GM19025 (cell line): ENCODE measurements around the gene INTU.
"Not testable (repeated sequence)": the region's sequence is repeated elsewhere in the genome, so short reads cannot be mapped to it uniquely, and the experiment has no call there.

Source experiments
- ATAC-seq: cut with Tn5 transposase; IDR thresholded peaks from one replicate; pipeline ENCODE4 v1.9.1; 2021; ENCODE audit warnings: mild to moderate bottlenecking, low read depth, moderate library complexity; ENCODE audit not compliant: unreplicated experiment

The INTU gene

DNA sequence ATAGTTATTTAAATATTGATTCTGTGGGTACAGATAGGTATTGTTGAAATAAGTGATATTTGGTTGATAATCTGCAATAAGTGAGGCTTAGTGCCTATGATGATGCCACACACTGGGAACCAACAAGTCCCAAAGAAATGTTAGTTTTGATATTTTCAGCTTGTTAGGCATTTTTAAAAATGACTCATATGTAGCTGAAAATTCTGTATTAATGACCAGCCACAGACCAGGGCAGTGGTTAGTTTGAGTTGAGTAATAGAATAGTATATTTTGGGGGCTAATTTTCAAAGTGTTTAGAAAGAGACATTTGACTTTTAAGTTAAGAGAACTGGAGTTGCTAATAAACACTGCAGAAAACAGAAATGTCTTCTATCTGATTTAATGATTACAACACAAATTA, 9.4 kb downstream of the INTU start:
- no peak for ATAC-seq

DNA sequence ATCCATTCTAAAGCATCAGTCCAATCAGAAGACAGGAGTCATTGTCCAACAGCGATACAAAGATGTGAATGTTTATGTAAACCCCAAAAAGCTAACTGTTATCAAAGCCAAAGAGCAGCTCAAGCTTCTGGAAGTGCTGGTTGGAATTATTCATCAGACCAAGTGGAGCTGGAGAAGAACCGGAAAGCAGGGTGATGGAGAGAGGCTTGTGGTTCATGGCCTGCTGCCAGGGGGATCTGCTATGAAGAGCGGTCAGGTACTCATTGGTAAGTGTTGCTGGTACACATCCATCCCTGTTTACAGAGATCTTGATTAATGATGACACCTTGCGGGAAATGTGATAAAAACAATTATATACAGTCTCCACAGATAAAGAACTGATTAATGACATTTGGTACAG, 11.0 kb downstream of the INTU start:
- ATAC-seq: no peak

DNA sequence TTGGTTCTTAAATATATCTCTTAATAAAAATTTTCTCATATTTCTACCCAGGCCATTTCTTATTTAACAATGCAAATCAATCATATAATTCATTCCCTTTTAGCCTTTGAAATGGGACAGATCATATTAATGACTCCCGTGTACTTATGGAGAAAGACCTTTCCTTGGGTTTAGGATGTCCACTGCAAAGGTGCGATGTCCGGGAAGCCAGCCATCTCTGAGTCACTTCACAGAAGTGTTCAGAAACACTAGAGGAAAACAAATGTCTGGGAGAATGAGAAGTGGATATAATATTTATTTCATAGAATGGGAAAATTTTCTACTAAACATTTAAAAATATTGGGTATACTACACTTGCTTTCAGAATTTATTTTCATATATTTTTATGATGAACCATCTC, 15.3 kb downstream of the INTU start:
- ATAC-seq: no peak

DNA sequence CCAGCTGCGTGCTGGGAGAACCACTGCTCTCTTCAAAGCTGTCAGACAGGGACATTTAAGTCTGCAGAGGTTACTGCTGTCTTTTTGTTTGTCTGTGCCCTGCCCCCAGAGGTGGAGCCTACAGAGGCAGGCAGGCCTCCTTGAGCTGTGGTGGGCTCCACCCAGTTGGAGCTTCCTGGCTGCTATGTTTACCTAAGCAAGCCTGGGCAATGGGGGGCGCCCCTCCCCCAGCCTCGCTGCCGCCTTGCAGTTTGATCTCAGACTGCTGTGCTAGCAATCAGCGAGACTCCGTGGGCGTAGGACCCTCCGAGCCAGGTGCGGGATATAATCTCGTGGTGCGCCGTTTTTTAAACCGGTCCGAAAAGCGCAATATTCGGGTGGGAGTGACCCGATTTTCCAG, 22.8 kb downstream of the INTU start:
- not testable (repeated sequence) for ATAC-seq

DNA sequence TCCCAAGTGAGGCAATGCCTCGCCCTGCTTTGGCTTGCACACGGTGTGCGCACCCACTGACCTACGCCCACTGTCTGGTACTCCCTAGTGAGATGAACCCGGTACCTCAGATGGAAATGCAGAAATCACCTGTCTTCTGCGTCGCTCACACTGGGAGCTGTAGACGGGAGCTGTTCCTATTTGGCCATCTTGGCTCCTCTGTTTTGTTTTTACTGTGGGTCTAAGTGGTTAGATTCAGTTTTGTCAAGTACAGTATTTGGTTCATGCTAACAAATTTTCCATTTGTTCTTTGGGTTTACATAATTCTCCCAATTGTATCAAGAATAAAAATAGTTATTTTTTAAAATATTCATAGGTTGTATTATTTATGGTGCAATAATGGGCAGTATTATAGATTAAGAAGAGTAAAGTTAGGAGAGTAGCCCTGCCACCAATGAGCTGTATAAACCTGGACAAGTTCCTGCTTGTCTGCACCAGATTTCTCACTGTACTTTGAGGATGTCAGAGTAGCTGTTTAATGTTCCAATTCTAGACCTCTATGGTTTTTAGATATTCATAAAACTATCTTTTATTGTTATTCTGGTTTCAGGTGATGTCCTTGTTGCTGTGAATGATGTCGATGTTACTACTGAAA, 23.4 kb downstream of the INTU start:
- ATAC-seq: no peak

DNA sequence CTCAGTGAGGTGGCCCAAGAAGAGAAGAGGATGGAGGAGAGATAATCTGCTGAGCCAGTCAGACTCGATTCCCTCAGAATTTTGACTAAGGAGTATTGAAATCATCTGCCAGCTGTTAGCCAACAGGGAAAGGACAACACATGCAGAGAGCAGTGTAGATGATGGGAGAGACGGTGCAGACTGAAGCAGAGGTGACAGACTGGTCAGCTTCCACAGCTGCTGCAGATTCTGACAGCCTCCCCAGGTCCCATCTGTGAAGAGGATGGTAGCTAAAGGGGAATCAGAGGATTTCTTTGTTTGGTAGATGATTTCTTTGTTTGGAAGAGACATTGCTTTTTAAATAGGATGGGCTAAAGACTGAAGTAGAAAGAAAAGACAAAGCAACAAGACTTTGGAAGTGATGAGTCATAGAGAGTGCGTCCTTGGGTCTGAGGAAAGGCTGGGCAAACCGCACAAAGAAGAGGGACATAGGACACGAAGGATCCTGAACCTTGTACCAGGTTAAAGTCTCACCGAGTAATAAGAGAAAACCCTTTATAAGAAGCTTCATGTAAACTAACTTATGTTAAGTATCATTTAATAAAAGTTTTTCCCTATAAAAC, 27.6 kb downstream of the INTU start:
- ATAC-seq: no peak

DNA sequence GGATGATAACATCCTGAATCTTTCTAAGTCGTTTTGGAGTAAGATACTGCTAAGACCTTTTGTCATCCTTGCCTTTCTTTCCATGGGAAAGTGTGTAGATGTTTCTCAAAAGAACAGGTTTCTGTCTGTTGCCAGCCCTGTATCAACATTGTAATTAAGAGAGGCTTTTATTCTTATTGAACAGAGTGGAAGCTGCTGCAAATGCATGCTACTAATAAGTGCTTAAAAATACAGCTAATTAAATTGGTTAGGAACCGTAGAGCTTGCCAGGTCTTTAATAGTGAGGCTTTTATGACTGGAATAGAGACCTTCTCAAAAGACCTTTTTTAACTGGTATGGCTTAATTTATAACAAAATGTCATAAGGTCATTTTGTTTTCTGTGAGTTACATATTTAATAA, 34.4 kb downstream of the INTU start:
- no peak for ATAC-seq

DNA sequence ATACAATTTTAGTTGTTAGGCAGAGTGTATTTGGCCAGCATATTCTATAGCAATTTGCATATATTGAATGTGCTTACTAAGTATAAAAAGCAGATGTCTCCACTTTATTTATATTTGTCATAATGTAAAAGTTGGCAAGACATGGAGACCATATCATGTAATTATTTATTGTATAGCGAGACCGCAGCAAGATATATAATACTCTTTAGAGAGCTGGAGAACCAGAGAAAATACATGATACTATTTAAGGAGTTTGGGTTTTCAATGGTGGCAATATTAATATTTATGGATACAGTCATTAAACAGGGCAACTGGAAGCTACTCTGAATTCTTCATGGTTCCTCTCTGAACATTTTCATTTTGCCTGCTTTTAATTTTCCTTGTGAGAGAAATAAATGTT, 35.0 kb downstream of the INTU start:
- no peak for ATAC-seq

DNA sequence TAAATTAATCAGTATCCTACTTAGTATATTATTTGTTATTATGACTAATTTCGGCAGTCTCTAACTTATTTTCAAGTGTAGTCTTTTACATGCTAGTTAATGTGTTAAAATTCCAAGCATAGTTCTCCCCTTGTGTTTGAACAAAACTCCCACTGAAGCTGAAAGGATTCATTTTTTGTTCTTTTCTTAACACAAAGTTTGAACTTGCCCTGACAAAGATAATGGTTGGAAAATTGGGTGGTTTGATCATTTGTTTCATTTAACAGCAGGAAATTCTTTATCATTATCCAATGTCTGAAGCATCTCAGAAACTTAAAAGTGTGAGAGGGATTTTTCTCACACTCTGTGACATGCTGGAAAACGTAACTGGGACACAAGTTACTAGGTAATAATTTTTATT, 36.0 kb downstream of the INTU start:
- ATAC-seq: no peak

DNA sequence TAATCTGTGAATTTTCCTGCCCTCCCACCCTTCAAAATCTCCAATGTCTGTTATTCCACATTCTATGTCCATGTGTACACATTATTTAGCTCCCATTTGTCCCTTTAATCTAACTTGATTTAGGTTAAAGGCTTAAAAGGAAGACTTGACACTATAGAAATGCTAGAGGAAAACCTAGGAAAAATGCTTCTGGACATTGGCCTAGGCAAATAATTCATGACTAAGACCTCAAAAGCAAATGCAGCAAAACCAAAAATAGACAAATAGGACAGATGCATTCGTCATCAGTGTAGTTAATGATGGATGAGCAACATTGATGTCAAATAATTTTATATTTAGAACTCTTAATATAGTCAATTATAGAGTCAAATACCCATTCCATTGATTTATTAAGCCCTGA, 36.9 kb downstream of the INTU start:
- ATAC-seq: no peak

DNA sequence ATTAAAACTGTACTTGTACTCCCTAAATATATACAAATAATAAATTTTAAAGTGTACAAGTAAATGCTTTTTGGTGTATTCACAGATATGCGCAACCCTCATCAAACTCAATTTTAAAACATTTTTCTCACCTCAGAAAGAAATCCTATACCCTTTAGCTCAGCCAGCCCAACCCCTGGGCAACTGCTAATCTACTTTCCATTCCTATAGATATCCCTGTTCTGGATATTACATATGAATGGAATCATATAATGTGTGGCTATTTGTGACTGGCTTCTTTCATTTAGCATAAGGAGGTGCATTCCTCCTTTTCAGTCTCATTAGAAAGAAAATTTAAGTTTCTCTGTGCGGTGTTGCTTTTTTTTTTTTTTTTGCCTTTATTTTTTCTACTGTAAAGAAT, 39.4 kb downstream of the INTU start:
- ATAC-seq: no peak

DNA sequence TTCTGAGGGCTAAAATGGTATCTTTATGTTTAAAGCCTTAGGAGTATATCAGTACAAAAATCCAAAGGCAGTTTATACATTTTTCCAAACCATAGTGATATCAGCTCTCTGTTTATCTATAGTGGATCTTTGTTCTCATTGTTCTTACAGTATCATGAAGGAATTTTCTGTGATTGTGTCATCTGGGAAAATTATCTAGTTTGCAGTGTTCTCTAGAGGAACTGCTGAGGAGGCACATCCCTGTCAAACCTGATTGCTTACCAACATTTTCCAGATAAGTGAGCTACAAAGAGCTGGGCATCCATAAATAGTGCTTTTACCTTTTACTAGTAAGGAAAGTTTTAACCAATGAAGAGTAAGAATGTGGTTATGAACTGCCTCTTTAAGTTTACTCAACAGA, 52.5 kb downstream of the INTU start:
- ATAC-seq: no peak

DNA sequence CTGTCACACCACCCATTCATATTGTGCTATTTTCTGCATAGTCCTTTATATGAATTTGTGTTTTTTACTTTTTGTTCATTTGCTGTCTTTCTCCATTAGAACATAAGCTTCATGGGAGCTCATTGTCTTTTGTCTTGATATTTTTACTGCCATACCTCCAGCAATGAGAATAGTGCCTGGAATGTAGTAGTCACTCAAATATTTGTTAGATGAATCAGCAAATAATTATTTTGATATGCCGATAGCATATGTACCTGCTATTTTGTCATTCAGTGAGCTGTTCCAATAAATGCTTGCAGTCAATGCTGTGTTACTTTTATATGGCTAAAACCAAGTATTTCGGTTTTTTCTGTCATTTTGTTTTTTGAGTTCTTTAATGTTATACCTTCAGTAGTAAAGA, 53.9 kb downstream of the INTU start:
- ATAC-seq: no peak

DNA sequence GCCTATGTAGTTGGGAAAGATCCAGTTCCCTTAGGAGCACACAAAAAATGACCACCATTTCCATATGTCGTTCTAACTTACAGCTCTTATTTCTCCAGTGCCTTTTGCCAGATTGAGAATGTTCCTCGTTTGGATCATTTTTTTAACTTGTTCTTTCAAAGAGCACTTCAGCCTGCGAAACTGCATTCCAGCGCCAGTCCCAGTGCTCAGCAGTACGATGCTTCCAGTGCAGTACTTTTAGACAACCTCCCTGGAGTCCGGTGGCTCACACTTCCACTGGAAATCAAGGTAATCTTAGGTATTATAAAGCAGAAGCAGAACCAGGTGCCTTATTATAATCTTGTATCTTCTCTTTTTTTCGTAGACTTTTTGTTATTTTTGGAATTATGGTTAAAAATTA, 54.8 kb downstream of the INTU start:
- no peak for ATAC-seq

DNA sequence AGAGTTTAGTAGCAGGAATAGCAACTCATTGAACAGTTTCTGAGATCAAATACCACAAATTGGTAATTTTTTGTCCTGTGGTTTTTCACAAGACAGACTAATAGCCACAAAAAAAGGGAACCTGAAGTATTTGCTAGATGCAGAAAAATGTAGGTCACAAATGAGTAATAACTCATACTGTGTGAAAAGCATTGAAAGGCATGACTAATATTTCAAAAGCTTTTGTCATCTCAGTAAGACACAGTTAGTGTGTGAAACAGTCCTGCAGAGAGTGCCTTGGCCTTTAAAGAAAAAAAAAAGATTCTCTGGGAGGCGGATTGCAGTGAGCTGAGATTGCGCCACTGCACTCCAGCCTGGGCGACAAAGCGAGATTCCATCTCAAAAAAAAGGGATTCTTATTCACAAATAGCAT, 66.0 kb downstream of the INTU start:
- ATAC-seq: peak; percentile 100

DNA sequence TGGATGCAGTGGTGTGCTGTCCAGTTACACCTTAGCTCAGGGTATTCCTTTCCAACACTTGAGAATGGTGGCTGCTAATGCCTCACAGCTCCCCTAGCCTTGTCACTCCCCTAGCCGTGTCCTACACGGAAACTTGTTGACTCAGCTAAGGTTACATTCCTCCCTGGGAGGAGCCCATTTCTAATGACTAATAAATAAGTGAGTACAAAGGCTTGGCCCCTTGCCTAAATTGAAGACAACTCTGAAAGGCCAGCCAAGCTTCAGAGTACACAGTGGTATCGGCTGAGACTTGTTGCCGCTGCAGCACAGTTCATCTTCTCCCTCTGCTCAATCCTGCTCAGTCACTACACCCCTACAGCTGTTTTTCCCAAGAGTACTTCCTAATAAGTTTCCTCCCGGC, 76.2 kb downstream of the INTU start:
- no peak for ATAC-seq

DNA sequence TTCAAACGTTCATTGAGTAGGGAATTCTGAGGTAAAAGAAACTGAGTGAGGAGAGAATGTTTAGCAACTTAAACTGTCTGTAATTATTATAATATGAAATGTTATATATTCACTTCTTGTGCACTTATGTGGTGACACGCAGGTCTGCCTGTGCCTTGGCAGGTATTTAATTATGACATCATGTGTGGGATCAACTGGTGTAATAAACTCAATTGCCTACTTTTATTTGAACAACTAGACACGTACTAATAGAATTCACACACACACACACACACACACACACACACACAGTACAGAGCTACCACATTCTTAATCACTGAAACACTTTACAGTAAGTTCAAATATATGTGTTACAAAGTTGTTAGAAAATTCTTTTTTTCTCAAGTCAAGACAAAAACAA, 76.7 kb downstream of the INTU start:
- no peak for ATAC-seq

DNA sequence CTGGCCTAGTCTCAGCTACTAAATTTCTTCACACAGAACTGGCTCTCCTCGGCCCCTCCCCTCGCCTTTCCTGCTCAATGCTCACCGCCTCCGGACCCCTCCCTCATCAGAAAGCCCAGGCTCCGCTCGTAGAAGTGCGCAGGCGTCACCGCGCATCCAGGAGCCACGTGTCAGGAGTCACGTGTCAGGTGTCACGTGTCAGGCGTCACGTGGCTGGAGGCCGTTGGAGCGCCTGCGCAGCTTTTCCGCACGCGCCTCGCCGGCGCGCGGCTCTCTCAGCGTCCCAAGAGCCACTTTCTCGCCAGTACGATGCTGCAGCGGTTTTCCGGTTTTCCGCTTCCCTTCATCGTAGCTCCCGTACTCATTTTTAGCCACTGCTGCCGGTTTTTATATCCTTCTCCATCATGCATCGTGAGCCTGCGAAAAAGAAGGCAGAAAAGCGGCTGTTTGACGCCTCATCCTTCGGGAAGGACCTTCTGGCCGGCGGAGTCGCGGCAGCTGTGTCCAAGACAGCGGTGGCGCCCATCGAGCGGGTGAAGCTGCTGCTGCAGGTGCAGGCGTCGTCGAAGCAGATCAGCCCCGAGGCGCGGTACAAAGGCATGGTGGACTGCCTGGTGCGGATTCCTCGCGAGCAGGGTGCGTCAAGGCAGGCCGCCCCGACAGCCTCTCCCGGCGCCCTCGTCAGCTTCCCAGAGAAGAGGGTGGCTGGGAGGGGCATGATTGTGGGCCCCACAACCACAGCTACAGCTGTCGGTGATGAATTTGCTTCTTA, 97.6 kb downstream of the INTU start, which contains the start of gene SLC25A31:
Gene SLC25A31 (plus strand): TSS at position 259 of the 772 bp plus-strand sequence. CDS start 146 bp downstream, at position 405.
- no peak for ATAC-seq

DNA sequence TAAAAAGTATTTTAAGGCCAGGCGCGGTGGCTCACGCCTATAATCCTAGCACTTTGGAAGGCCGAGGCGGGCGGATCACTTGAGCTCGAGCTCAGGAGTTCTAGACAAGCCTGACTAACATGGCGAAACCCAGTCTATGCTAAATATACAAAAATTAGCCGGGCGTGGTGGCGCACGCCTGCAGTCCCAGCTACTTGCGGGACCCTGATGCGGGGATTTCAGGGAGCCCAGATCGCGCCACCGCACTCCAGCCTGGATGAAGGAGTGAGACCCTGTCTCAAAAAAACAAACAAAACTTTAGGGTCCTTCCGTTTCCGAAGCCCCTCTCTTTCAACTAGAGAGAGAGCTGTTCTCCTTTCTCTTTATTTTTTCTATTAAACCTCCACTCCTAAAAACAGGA, 98.6 kb downstream of the INTU start:
- no peak for ATAC-seq

DNA sequence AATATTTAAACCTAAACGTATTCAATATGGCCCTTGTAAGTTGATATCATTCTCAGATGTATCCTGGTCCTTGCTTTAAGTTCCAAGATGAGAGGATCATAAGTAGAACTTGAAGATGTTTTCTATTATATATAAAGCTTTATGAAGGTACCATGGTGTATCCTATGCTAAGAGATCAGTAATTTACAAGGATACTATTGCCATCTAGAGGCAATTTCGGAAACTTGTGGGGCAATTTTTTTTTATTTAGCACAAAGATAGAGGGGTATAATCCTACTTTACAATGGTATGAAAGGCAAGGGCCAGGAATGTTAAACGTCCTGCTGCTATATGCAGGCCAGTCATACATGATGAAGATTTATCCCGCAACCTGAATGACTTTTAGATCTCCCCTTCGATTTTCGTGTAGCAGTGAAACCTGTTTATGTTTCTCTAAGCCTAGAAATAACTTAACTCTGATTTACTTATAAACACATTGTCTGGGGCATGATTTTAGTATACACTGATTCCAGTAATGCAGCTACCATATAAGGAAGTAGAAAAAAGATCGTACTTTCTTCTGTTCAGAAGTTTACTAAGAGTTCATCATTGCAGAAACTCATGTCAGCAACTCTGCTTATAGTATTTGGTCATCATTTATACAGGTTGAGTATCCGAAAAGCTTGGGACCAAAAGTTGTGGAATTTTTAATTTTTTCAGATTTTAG, 100.0 kb downstream of the INTU start:
- ATAC-seq: peak; percentile 61

DNA sequence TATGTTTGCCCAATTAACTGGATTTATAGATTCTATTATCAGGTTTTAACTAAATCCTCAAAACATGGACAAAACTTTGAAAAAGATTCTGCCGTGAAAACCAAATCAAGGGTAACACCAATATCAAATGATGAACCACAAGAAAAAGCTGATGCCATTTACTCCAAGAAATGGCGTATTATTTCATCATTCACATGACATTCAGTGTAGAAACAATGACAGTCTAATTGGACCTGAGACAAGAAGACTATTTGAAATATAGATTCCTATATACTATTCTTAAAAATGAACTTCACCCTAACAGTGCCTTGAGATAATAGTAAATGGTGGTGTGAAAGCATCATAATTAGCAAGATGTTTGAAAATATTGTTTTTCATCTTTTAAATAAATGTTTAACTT, 102.2 kb downstream of the INTU start:
- ATAC-seq: no peak
